Astrocyte (in vitro differentiated cells and primary cell): ENCODE data around the gene PRR15L. TPM values are rescaled to one million over a fixed set of nuclear protein-coding genes. Genes with fewer than 3 reads are reported as not detected.
"Not testable (repeated sequence)": the region's sequence is repeated elsewhere in the genome, so short reads cannot be mapped to it uniquely, and the experiment has no call there.

Experiments
- DNase-seq: peaks from one replicate; pipeline ENCODE4 v3.0.0-alpha.2; 2010; ENCODE audit warnings: low read depth
- FAIRE-seq: peaks from 2 replicates; lab custom pipeline; 2011; peaks lifted over from hg19 to GRCh38; lab: Jason Lieb, UNC
- H2AFZ ChIP-seq: 2 replicates; pipeline ENCODE4 v1.6.0; 2012; ENCODE audit warnings: low read depth, low read length, inconsistent platforms
- H3K27ac ChIP-seq: 2 replicates; pipeline ENCODE4 v1.5.1; 2011; ENCODE audit warnings: low read depth, low read length, inconsistent platforms
- H3K27me3 ChIP-seq: 2 replicates; pipeline ENCODE4 v1.6.0; 2011; ENCODE audit warnings: low read length, inconsistent platforms; ENCODE audit not compliant: insufficient read depth
- H3K36me3 ChIP-seq: 2 replicates; pipeline ENCODE4 v1.5.1; 2011; ENCODE audit warnings: low read length, inconsistent platforms; ENCODE audit not compliant: insufficient read depth
- H3K4me1 ChIP-seq: 2 replicates; pipeline ENCODE4 v1.5.1; 2011; ENCODE audit warnings: low read length, inconsistent platforms; ENCODE audit not compliant: insufficient read depth
- H3K4me2 ChIP-seq: 2 replicates; pipeline ENCODE4 v1.6.0; 2012; ENCODE audit warnings: low read length, inconsistent platforms
- H3K4me3 ChIP-seq: 2 replicates; pipeline ENCODE4 v1.5.1; 2011; ENCODE audit warnings: low read depth, mild to moderate bottlenecking, low read length, inconsistent platforms; ENCODE audit not compliant: insufficient read depth
- H3K79me2 ChIP-seq: 2 replicates; pipeline ENCODE4 v1.6.0; 2012; ENCODE audit warnings: mild to moderate bottlenecking, low read length, inconsistent platforms; ENCODE audit not compliant: insufficient read depth
- H3K9ac ChIP-seq: 2 replicates; pipeline ENCODE4 v1.6.0; 2012; ENCODE audit warnings: mild to moderate bottlenecking, low read length, inconsistent platforms
- H3K9me3 ChIP-seq: 2 replicates; pipeline ENCODE4 v1.5.1; 2012; ENCODE audit warnings: low read depth, mild to moderate bottlenecking, low read length, inconsistent platforms; ENCODE audit not compliant: insufficient read depth
- H4K20me1 ChIP-seq: 2 replicates; pipeline ENCODE4 v1.6.0; 2012; ENCODE audit warnings: low read length, inconsistent platforms; ENCODE audit not compliant: insufficient read depth
- H3K27ac Mint-ChIP-seq: one replicate; pipeline ENCODE4 v1.8.0; 2021; ENCODE audit warnings: mild to moderate bottlenecking, mixed read lengths; ENCODE audit not compliant: unreplicated experiment
- H3K27me3 Mint-ChIP-seq: one replicate; pipeline ENCODE4 v1.8.0; 2021; ENCODE audit warnings: low read depth, mixed read lengths; ENCODE audit not compliant: unreplicated experiment
- H3K36me3 Mint-ChIP-seq: one replicate; pipeline ENCODE4 v1.8.0; 2021; ENCODE audit warnings: low read depth, mixed read lengths; ENCODE audit not compliant: unreplicated experiment
- H3K4me1 Mint-ChIP-seq: one replicate; pipeline ENCODE4 v1.8.0; 2021; ENCODE audit warnings: low read depth, mixed read lengths; ENCODE audit not compliant: unreplicated experiment
- H3K4me3 Mint-ChIP-seq: one replicate; pipeline ENCODE4 v1.8.0; 2021; ENCODE audit warnings: mild to moderate bottlenecking, moderate library complexity, mixed read lengths; ENCODE audit not compliant: unreplicated experiment
- H3K9me3 Mint-ChIP-seq: one replicate; pipeline ENCODE4 v1.8.0; 2021; ENCODE audit warnings: mild to moderate bottlenecking, mixed read lengths; ENCODE audit not compliant: unreplicated experiment
- CTCF ChIP-seq: IDR thresholded peaks from 2 replicates; pipeline ENCODE4 v1.5.1; 2011; ENCODE audit warnings: low read depth, mild to moderate bottlenecking, inconsistent platforms, low read length, moderate library complexity; ENCODE audit not compliant: insufficient read depth
- EZH2 ChIP-seq: IDR thresholded peaks from 2 replicates; pipeline ENCODE4 v1.6.1; 2012; ENCODE audit warnings: mild to moderate bottlenecking, low read length, inconsistent platforms; ENCODE audit not compliant: insufficient read depth
- total RNA-seq: library from RNA; stranded (reverse); gene quantifications from 2 replicates; pipeline ENCODE4 v1.2.1, GENCODE V29; 2021

The PRR15L gene
- total RNA-seq, 1 donor from 2014 or later, result not detected

GRCh38 chr17:48002266-48002915 is 44.7 kb upstream of the PRR15L start:
- DNase-seq, result peak; percentile 87
- Histone ChIP-seq H3K4me1 (peaks cover 34% of the 10 kb centered on the region), H3K79me2 (no peaks in the 10 kb centered on the region), H3K9me3 (no peaks in the 10 kb centered on the region), H3K4me3 (no peak overlapping the region), H3K27me3 (no peaks in the 10 kb centered on the region), H4K20me1 (no peaks in the 10 kb centered on the region), H3K4me2 (peak overlapping the region; percentile 67), H3K9ac (peak overlapping the region; percentile 80), H3K36me3 (no peaks in the 10 kb centered on the region), H3K27ac (peak overlapping the region; percentile 95), H2AFZ (peak overlapping the region; percentile 69)
- H3K36me3 Mint-ChIP-seq, result no peaks in the 10 kb centered on the region
- H3K9me3 Mint-ChIP-seq, result no peaks in the 10 kb centered on the region
- peaks cover 34% of the 10 kb centered on the region for H3K4me1 Mint-ChIP-seq
- peak overlapping the region; percentile 98 for H3K27ac Mint-ChIP-seq
- H3K27me3 Mint-ChIP-seq, result no peaks in the 10 kb centered on the region
- peak overlapping the region; percentile 47 for H3K4me3 Mint-ChIP-seq
- no peak for TF ChIP-seq EZH2
- TF ChIP-seq CTCF, result no peak
- FAIRE-seq, result no peak

GRCh38 chr17:48001657-48002056 is 44.0 kb upstream of the PRR15L start:
- H3K4me1 Mint-ChIP-seq, result peaks cover 34% of the 10 kb centered on the region
- peaks cover 34% of the 10 kb centered on the region for H3K4me1 ChIP-seq
- H3K27me3 Mint-ChIP-seq, H3K79me2 ChIP-seq, H3K27ac Mint-ChIP-seq, DNase-seq, H3K27me3 ChIP-seq, H2AFZ ChIP-seq, H3K9me3 ChIP-seq, FAIRE-seq, H4K20me1 ChIP-seq, H3K4me2 ChIP-seq, H3K9ac ChIP-seq, H3K36me3 ChIP-seq, H3K4me3 ChIP-seq, H3K4me3 Mint-ChIP-seq, H3K36me3 Mint-ChIP-seq, H3K9me3 Mint-ChIP-seq: not testable (repeated sequence)
- H3K27ac ChIP-seq, result peak overlapping the region; percentile 95

GRCh38 chr17:48001197-48001596 is 43.5 kb upstream of the PRR15L start:
- Mint-ChIP-seq H3K4me1 (peaks cover 34% of the 10 kb centered on the region), H3K9me3 (no peaks in the 10 kb centered on the region), H3K27ac (no peak overlapping the region), H3K4me3 (no peak overlapping the region), H3K36me3 (no peaks in the 10 kb centered on the region), H3K27me3 (no peaks in the 10 kb centered on the region)
- Histone ChIP-seq H3K9me3 (no peaks in the 10 kb centered on the region), H3K4me3 (no peak overlapping the region), H3K79me2 (no peaks in the 10 kb centered on the region), H3K27ac (peak overlapping the region; percentile 95), H3K27me3 (no peaks in the 10 kb centered on the region), H4K20me1 (no peaks in the 10 kb centered on the region), H2AFZ (no peak overlapping the region), H3K9ac (no peak overlapping the region), H3K4me2 (no peak overlapping the region), H3K36me3 (no peaks in the 10 kb centered on the region), H3K4me1 (peaks cover 34% of the 10 kb centered on the region)
- FAIRE-seq (no peak), DNase-seq (peak; percentile 22)
- no peak for TF ChIP-seq CTCF
- TF ChIP-seq EZH2, result no peak
